Measurements from ENCODE around the gene RPRD2.

- TF ChIP-seq CTCF (IDR thresholded peaks at IDR 0.05 in 2 of 3, conservative IDR thresholded peaks at IDR 0.05 in 1 of 3; ENCODE audit: borderline replicate concordance in 1 of 3, insufficient read depth in 1 of 3, low read depth in 2 of 3, low read length in 2 of 3) = no peak
- TF ChIP-seq POLR2A (IDR thresholded peaks at IDR 0.05; ENCODE audit: borderline replicate concordance, extremely low read depth, insufficient read depth, insufficient read length) = no peak
- no peak for TF ChIP-seq EZH2 (IDR thresholded peaks at IDR 0.05)
- no peak for TF ChIP-seq SIN3A (IDR thresholded peaks at IDR 0.05; ENCODE audit: low read depth)
- no peak for TF ChIP-seq JUND (IDR thresholded peaks at IDR 0.05)
- no peak for TF ChIP-seq MAX (IDR thresholded peaks at IDR 0.05)
Measured at GRCh38 chr1:150408800-150409199, 44.9 kb downstream of the RPRD2 start.
